OCI-LY3 (cell line): Measurements from ENCODE around the gene AFAP1.

Source experiments
- H2AFZ ChIP-seq: fragments of 200-600, 300-600 bp; shearing (Covaris generic); 2 replicates; pipeline ENCODE4 v1.6.0; 2014; ENCODE audit warnings: antibody characterized with exemption, low read depth, low read length
- H3K27ac ChIP-seq: fragments of 200-600, 300-600 bp; sonication (generic); 2 replicates; pipeline ENCODE4 v1.5.1; 2014; ENCODE audit warnings: mild to moderate bottlenecking, low read length, moderate library complexity, mixed read lengths
- H3K27me3 ChIP-seq: fragments of 200-600, 300-600 bp; sonication (generic); 2 replicates; pipeline ENCODE4 v1.6.1; 2014; ENCODE audit warnings: low read depth, low read length, mixed read lengths
- H3K36me3 ChIP-seq: fragments of 200-600, 300-600 bp; sonication (generic); replicated peaks from 2 replicates; pipeline ENCODE3; 2014; ENCODE audit warnings: low read depth, low read length, mixed read lengths
- H3K4me1 ChIP-seq: fragments of 300-600, 200-600 bp; sonication (generic); 2 replicates; pipeline ENCODE4 v1.6.1; 2014; ENCODE audit warnings: low read length, mixed read lengths
- H3K4me2 ChIP-seq: fragments of 200-600, 300-600 bp; sonication (generic); 2 replicates; pipeline ENCODE4 v1.6.1; 2014; ENCODE audit warnings: low read length, mixed read lengths
- H3K4me3 ChIP-seq: fragments of 300-600, 200-600 bp; sonication (generic); 2 replicates; pipeline ENCODE4 v1.5.1; 2014; ENCODE audit warnings: antibody characterized with exemption, mild to moderate bottlenecking, low read length, moderate library complexity
- H3K79me2 ChIP-seq: fragments of 300-600, 200-600 bp; shearing (Covaris generic); 2 replicates; pipeline ENCODE4 v1.6.1; 2014; ENCODE audit warnings: mild to moderate bottlenecking, low read length, mixed read lengths
- H3K9ac ChIP-seq: fragments of 300-600, 200-600 bp; shearing (Covaris generic); 2 replicates; pipeline ENCODE4 v1.6.0; 2014; ENCODE audit warnings: mild to moderate bottlenecking, low read length, moderate library complexity
- H3K9me3 ChIP-seq: fragments of 200-600, 300-600 bp; shearing (Covaris generic); 2 replicates; pipeline ENCODE4 v1.6.1; 2014; ENCODE audit warnings: low read length, mixed read lengths; ENCODE audit not compliant: insufficient read depth
- H4K20me1 ChIP-seq: fragments of 200-600, 300-600 bp; sonication (generic); 2 replicates; pipeline ENCODE4 v1.6.1; 2016; ENCODE audit warnings: low read length, mixed read lengths; ENCODE audit not compliant: insufficient read depth
- EZH2phosphoT487 ChIP-seq: fragments of 200-600 bp; shearing (Covaris generic); IDR thresholded peaks from 2 replicates; pipeline ENCODE4 v1.6.1; 2018; ENCODE audit warnings: antibody characterized with exemption, mixed run types, low read depth
- TF ChIP-seq, protein P1 (sequence below): fragments of 200-600, 300-600 bp; sonication (generic); IDR thresholded peaks from 2 replicates; pipeline ENCODE4 v1.5.1; 2014; ENCODE audit warnings: antibody characterized with exemption, low read length, low read depth

AFAP1 gene

GRCh38 chr4:7873881-7874280, 65.8 kb downstream of the AFAP1 start:
- no peaks in the 10 kb centered on the region for H3K36me3 ChIP-seq
- no peaks in the 10 kb centered on the region for H3K79me2 ChIP-seq
- H3K9me3 ChIP-seq, result no peaks in the 10 kb centered on the region
- TF ChIP-seq, protein P1, sequence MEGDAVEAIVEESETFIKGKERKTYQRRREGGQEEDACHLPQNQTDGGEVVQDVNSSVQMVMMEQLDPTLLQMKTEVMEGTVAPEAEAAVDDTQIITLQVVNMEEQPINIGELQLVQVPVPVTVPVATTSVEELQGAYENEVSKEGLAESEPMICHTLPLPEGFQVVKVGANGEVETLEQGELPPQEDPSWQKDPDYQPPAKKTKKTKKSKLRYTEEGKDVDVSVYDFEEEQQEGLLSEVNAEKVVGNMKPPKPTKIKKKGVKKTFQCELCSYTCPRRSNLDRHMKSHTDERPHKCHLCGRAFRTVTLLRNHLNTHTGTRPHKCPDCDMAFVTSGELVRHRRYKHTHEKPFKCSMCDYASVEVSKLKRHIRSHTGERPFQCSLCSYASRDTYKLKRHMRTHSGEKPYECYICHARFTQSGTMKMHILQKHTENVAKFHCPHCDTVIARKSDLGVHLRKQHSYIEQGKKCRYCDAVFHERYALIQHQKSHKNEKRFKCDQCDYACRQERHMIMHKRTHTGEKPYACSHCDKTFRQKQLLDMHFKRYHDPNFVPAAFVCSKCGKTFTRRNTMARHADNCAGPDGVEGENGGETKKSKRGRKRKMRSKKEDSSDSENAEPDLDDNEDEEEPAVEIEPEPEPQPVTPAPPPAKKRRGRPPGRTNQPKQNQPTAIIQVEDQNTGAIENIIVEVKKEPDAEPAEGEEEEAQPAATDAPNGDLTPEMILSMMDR, result no peak
- no peak for TF ChIP-seq EZH2phosphoT487
- peaks cover 3% of the 10 kb centered on the region; the same call in 1 of the 2 replicates for H3K27me3 ChIP-seq
- H3K4me2 ChIP-seq, result no peak overlapping the region
- no peak overlapping the region for H3K9ac ChIP-seq
- H3K4me3 ChIP-seq, result no peak overlapping the region
- no peak overlapping the region for H2AFZ ChIP-seq
- H3K27ac ChIP-seq, result no peak overlapping the region
- H3K4me1 ChIP-seq, result no peaks in the 10 kb centered on the region
- no peaks in the 10 kb centered on the region for H4K20me1 ChIP-seq

DNA sequence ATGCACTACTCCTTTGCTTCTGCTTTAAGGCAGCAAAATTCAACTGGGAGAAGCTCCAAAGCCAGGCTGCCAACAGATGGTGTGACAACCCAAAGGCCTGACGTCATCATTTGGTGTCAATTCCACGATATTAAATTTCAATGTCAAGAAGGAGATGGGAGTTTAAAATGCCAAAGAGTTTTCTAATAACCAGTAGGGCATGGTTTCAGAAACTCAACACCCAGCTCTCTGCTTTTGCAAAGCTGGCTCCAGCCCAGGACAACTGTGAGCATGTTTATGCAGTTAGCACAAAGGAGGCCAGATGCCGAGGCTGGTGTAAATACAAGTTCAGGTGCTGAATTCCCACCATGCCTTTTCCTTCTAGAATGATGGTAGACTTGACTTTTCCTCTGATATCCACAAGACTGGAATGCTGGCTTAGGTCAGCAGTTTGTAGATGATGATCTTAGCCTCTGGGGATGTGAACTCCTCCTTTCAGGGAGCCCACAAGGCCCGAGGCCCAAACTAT, 67.3 kb downstream of the AFAP1 start:
- H4K20me1 ChIP-seq, result no peaks in the 10 kb centered on the region
- no peaks in the 10 kb centered on the region for H3K79me2 ChIP-seq

DNA sequence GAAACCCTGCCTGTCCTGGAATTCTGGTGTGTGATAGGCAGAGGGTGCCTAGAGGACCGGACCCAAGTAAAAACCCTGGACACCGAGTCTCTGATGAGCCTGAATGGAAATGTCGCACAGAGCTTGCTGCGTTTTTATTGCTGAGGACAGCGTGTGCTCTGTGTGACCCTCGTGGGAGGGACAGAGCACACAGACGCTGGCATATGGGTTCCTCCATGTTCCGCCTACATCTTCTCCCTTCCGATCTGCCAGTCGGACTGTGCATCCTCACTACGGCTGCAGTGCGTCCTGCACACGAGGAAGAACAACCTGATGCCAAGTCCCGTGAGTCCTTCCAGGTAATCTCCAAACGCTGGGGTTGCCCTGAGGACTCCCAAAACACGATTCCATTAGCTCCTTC, 68.3 kb downstream of the AFAP1 start:
- H3K9ac ChIP-seq, result no peak overlapping the region
- TF ChIP-seq EZH2phosphoT487, result no peak
- TF ChIP-seq, protein P1, result no peak
- no peak overlapping the region for H3K4me3 ChIP-seq
- no peak overlapping the region for H3K4me2 ChIP-seq
- H2AFZ ChIP-seq, result no peak overlapping the region
- H3K4me1 ChIP-seq, result no peaks in the 10 kb centered on the region
- no peaks in the 10 kb centered on the region for H3K36me3 ChIP-seq
- no peaks in the 10 kb centered on the region for H4K20me1 ChIP-seq
- no peaks in the 10 kb centered on the region for H3K79me2 ChIP-seq
- 0 out of 2 replicates have a peak, but pooled peaks cover 11% of the 10 kb centered on the region for H3K27me3 ChIP-seq
- H3K27ac ChIP-seq, result no peak overlapping the region
- no peaks in the 10 kb centered on the region for H3K9me3 ChIP-seq

More for the DNA sequence above, 67.3 kb downstream of the AFAP1 start:
- Histone ChIP-seq H3K9ac (no peak overlapping the region), H3K27ac (no peak overlapping the region), H3K27me3 (0 out of 2 replicates have a peak, but pooled peaks cover 9% of the 10 kb centered on the region), H3K9me3 (no peaks in the 10 kb centered on the region), H3K4me1 (no peaks in the 10 kb centered on the region), H3K4me2 (no peak overlapping the region), H2AFZ (no peak overlapping the region), H3K36me3 (no peaks in the 10 kb centered on the region), H3K4me3 (no peak overlapping the region)
- no peak for TF ChIP-seq EZH2phosphoT487
- TF ChIP-seq, protein P1, result no peak

DNA sequence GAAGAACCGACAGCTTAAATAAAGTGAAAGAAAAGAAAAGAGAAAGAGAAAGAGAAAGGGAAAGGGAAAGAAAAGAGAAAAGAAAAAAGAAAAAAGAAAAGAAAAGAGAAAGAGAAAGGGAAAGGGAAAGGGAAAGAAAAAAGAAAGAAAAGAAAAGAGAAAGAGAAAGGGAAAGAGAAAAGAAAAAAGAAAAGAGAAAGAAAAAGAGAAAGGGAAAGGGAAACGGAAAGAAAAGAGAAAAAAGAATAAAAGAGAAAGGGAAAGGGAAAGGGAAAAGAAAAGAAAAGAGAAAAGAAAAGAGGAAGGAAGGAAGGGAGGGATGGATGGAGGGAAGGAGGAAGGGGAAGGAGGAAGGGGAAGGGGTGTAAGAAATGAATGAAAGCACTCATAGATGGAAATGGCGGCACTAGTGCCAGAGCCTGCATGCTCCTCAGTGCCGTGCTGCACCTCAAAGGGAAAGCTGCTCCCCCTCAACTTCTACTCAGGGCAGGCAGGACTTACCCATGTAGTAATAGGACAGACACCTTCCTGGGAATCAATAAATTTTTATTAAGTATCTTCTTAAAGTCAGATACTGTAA, 70.7 kb downstream of the AFAP1 start:
- H3K27ac ChIP-seq, result no peak overlapping the region
- H3K27me3 ChIP-seq, result 0 out of 2 replicates have a peak, but pooled peaks cover 11% of the 10 kb centered on the region
- H3K4me1 ChIP-seq, result no peaks in the 10 kb centered on the region
- H3K4me3 ChIP-seq, result no peak overlapping the region
- no peaks in the 10 kb centered on the region for H3K9me3 ChIP-seq
- no peaks in the 10 kb centered on the region for H4K20me1 ChIP-seq
- no peaks in the 10 kb centered on the region for H3K79me2 ChIP-seq
- no peak overlapping the region for H3K9ac ChIP-seq
- TF ChIP-seq EZH2phosphoT487, result no peak
- TF ChIP-seq, protein P1, result no peak
- no peaks in the 10 kb centered on the region for H3K36me3 ChIP-seq
- no peak overlapping the region for H2AFZ ChIP-seq
- no peak overlapping the region for H3K4me2 ChIP-seq
